HG03066 (cell line): ENCODE measurements around the gene PARP1.
"Not testable (repeated sequence)": the region's sequence is repeated elsewhere in the genome, so short reads cannot be mapped to it uniquely, and the experiment has no call there.

Experiments used
- ATAC-seq: cut with Tn5 transposase; IDR thresholded peaks from one replicate; pipeline ENCODE4 v1.9.1; 2021; ENCODE audit warnings: low read depth; ENCODE audit not compliant: unreplicated experiment

The PARP1 gene

DNA sequence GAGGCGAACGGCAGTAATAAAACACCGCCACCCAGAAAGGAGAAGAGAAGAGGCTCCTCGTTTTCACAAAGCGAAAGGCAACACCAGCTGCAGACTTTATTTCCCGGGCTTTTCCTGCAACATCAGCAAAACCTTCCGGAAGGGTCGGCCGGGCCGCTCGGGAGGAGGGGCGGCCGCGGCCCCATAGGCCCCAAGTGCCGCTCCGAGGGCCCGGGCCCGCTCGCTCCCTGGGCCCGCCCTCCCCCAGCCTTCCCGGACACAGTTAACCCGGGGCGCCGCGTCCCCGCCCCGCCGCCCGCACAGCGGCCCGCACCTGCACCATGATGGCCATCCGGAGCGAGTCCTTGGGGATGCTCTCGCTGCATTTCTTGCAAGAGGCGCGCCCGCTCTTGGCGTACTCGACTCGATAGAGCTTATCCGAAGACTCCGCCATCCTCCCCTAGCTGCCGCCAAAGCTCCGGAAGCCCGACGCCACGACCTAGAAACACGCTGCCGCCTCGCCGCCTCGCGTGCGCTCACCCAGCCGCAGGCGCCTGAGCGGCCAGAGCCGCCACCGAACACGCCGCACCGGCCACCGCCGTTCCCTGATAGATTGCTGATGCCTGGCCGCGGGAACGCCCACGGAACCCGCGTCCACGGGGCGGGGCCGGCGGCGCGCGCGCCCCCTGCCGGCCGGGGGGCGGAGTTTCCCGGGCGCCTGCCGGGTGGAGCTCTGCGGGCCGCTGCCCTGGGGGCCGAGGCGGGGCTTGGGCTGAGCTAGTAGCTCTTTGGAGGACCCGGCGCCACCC is at the start of gene PARP1:
Gene PARP1 (minus strand): TSS at position 597 of the 788 bp plus-strand sequence. CDS start 164 bp downstream, at position 433.
- ATAC-seq = peak; percentile 66

DNA sequence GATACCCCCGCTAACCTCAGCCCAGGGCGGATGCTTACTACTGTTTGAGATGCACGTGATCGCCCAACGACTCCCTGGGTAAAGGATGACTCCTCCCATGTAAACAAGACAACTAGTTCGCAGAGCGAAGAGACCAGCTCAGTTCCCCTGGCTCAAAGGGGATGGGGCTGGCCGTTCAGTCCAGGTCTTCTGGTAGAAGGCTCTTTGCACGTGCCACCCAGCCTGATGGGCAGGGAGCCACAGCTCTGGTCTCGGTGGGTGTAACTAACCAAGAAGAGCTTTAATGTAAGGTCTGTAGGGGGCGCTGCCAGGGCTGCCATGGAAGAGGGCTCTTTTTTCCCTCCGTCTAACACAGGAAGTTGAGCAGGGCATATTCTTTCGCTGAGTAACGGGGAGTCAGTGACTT is 49.4 kb upstream of the PARP1 start:
- no peak for ATAC-seq

DNA sequence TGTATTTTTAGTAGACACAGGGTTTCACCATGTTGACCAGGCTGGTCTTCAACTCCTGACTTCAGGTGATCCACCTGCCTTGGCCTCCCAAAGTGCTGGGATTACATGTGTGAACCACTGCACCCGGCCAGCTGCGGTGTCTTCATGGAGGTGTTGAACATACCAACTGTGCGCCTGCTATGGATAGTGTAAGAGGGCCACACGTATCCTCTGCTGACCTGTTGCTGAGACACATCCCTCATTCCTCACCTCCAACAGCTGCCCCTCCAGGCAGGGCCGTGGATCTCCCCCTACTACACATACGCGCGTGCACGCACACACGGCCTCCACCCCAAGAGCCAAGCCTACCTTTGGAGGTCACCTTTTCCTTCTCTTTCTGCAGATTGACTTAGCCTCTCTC is 48.0 kb upstream of the PARP1 start:
- ATAC-seq = no peak

DNA sequence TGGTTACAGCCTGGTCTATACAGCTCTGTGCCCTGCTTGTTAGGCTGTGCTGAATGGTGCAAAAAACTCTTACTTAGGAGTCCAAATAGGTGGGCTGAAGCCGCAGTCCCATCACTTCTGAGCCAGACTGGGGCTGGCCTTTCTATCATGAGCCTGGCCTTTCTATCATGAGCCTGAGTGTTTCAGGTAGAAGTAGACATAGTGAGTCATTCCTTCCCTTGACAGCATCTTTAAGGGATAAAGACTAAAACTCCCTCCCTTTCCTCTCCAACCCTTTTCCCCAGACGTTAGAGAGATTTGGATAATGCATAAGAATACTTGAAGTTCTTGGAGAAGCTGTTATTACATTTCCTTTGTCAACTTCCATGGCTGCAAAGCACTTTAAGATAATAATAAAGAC is 46.5 kb upstream of the PARP1 start:
- no peak for ATAC-seq

DNA sequence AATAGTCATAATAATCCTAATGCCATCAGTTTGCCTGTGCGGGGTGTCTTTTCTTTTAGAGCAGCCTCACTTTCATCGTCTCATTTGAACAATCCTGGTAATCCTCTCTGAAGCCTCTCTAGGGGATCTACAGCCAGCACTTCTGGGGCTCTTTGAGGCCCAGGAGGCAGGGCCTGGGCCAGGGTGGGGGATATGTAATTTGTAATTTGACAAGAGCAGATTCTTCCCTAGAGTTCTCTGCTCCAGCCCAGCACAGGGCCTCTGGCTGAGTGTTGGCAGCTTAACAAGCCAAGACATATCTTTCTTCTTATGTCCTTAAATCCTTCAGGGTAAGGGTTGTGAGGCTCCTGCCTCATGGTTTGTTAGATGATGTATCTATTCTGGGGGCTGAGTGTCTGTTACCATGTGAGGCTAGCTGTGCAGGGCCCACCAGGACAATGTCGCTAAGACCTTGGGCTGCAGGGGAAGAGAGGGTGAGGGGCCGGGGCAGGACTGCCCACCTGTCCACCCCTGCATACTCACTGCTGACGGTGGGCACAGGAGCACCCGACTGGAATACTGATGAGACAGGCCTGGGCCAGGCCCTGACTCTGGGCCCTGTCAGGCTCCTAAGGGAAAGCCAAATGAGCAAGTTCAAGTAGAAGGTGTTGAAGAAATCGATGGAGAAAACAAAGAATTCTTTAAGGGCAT is 45.3 kb upstream of the PARP1 start:
- ATAC-seq = no peak

DNA sequence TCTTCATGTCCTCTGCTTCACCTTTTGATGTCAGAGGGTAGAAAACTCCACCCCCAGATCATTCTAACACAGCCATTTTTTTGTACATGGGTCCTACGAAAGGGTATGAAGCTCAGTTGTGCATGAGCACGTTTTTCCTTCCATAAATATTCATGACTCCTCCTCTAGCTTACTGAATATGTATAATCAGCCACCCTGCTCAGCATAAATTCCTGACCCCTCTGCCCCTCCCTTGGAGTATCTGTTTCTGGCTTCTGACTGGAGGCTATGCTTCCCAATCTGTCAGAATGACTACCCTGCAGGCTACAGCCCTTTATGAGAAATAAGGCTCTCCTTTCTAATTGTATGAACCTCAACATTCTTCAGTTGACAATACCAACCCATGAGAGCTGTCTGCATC is 42.8 kb upstream of the PARP1 start:
- no peak for ATAC-seq

DNA sequence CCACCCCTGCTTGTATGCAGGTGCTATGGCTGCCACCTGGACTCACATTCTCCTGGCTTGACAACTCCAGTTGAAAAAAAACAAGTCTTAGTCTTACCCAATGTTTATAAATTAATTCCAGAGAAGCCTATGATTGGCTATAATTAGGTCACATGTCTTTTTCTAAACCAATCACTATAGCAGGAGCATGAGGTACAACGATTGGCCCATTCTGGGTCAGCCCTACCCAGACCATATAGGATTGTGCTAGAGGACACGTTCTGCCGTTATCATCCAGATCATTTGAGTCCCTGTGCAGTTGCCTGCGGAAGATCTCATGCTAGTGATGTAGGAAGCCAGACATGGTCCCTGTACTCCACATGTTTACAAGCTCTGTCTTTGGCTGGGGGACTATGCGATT is 41.9 kb upstream of the PARP1 start:
- ATAC-seq = no peak

DNA sequence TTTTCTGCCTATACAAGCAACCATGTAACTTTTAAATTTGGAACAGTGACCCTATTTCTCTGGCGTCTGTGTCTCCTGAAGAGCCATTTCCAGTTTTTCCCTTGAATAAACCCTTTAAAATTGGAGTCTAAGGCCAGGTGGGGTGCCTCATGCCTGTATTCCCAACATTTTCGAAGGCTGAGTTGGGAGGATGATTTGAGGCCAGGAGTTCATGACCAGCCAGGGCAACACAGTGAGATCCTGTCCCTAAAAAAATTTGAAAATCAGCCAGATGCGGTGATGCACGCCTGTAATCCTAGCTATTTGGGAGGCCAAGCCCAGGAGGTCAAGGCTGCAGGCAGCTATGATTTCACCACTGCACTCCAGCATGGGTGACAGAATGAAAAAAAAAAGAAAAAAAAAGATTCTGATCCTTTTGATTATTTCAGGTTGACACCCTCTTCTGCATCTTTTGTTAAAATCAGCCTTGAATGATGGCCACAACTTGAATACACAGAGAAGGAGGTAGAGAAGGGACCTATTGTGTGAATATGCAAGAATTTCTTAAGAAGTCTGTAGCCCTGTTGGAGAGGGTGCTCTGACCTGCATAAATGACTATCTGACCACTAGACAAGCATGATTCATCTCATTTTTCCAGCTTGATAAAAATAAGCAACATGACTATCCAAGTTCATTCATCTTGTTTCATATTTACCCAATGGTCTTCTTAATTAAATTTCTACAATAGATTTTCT is 40.2 kb upstream of the PARP1 start:
- ATAC-seq = no peak

DNA sequence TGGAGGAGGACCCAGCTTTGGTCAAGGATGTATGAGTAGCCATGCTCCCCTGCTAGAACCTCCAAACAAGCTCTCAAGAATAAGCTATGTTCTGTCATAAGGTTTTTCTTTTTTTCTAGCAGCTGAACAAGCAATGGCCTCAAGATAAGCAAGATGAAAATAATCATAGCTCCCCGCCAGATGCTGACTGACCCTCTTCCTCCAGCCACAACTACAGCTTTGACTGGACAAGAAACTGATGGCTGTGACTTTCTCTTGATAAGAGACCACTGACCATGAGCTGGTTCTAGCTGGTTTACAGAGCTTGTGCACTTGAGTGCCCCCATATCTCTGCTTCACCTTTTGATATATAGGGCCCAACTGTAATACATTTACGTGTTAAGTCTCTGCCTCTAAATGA is 38.2 kb upstream of the PARP1 start:
- no peak for ATAC-seq

DNA sequence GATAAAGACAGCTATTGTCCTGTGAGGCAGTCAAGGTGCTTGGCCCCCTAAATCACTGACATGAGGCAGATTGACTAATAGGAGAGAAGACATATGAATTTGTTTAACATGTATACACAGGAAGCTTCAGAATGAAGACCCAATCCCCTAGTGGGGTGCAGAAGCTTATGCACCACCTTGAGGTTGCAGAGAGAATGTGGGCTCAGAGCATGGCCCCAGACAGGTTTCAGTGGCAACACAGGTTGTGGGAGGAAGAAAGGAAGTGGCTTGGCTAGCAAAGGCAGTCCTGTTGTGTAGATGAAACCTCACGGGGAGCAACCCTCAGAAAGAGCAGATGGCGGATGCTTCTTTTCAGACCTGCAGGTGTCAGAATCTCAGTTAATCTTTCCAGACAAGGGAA is 37.0 kb upstream of the PARP1 start:
- peak; percentile 100 for ATAC-seq

DNA sequence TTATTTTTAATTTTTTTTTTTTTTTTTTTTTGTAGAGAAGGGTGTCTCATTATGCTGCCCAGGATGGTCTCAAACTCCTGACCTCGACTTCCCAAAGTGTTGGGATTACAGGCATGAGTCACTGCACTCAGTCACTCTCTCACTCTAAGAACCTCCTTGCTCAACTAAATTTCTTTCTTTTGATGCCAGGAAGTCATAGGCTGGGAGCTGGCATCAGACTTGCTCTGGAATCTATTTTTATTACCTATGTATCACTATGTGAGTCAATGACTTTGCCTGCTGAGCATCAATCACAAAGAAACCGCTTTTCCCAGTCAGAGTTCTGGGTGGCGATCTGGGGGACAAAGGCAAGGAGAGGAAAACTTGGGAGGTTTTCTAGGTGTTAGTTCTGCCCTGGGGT is 35.5 kb upstream of the PARP1 start:
- ATAC-seq = no peak

DNA sequence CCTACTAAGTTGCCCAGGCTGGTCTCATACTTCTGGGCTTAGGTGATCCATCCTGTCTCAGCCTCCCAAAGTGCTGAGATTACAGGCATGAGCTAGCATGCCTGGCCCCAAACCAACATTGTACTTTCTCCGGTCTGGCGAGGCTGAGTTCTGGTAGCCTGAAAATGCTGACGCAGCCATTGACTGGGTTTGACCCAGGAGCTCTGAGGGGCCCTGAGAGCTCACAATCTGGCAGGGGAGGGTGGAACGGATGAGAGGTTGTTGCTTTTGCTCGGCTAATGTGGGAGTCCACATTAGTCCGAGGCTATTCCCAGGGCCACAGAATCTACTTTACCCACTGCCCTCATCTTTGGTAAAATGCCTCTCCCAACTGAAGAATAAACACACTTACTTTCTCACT is 35.1 kb upstream of the PARP1 start:
- no peak for ATAC-seq

DNA sequence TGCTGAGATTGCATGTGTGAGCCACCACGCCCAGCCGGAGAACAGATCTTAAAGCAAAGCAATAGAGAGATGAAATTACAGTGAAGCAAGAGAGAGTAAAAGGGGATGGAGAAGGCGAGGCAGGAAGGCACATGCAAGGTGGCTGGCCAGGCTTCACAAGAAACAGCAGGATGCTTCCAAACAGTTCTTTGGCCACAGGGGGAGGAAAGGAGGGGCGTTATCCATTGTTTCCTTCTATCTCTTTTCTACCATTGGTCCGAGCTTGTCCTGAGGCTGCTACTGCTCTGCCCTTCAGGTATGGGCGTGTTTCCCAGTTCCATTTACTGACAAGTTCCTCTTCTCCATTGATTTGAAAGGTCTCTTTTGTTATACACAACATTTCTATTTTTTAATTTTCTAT is 33.7 kb upstream of the PARP1 start:
- no peak for ATAC-seq

DNA sequence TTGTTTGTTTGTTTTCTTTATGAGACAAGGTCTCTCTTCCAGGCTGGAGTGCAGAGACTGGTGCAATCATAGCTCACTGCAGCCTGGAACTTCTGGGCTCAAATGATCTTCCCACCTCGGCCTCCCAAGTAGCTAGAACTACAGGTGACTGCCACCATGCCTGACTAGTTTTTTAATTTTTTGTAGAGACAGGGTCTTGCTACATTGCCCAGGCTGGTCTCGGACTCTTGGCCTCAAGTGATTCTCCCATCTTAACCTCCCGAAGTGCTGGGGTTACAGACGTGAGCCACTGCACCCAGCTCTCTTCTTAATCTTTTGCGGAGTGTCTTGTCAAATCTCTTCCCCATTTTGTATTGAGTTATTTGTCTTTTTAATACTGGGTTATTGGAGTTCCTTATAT is 32.6 kb upstream of the PARP1 start:
- no peak for ATAC-seq

DNA sequence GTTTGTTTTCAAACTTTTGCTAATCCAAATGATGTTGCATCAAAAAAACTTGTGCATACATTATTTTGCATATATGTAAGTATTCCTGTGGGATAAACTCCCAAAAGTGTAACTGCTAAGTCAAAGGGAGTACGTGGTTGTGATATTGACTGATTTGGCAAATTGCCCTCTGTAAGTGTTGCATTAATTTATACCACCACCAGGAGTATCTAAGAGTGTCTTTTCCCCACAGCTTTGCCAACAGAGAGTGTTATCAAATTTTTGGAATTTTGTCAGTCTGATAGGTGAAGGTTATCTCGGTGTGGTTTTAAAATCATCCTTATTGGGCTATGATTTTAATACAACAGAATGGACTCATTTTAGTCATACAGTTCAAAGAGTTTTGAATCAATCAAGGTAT is 30.1 kb upstream of the PARP1 start:
- no peak for ATAC-seq

DNA sequence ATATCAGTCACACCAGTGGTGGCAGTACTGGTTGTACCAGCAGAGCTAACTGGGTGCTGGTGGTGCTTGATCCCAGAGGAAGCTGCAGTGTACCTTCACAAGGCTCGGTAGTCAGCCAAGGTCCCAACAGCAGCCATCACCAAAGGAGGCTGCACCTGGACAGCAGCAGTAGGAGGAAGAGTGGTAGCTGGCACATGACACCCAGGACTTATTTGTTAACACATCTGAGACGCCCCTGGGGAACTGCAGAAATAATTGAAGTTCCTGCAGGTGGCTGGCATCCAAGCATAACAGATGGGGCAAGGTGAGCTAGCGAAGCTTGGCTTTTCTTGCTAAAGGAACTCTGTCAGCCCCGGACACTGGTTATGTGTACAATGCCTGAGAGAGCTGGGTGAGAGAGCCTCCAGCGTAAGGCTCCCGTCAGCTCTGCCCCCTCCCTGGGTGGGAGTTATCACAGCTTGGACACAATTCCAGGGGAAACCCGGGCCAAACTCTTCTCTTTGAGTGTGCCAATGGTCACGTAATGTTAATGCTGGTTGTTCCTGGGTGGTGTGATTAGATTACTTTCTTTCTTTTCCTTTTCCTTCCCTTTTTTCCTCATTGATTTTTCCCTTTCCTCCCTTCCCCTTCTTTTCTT is 29.1 kb upstream of the PARP1 start:
- no peak for ATAC-seq

DNA sequence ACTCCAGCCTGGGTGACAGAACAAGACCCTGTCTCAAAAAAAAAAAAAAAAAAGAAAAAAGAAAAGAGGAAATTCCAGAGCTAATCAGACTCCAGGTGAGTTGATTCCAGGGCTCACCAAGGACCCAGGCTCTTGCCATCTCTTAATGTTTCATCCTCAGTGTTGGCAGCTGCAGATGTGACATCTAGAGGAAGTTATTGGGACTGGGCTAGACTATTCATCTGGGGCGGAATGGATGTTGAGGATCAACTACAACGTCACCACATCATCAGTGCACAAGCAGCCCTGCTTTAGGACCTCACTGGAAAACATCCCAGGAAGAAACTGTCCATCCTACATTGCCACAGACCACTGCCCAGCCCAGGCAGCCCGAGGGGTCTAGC is 28.6 kb upstream of the PARP1 start:
- ATAC-seq = no peak

DNA sequence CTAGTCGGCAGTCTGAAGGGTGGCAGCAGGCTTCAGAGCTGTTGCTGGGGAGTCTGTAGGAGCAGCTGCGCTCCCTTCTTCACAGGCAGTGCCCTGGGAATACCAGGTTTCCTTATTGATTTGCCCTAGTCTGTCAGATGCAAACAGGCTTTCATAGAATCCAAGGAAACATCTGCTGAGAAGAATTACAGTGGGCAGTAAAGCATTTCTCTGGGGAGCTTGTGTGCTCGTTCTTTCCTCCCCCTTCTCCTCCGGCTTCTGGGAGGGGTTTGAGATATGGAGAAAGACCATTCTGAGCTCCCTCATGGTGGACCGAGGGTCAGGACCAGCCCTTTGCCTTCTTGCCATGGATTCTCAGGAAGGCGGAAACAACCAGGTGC is 25.4 kb upstream of the PARP1 start:
- no peak for ATAC-seq

DNA sequence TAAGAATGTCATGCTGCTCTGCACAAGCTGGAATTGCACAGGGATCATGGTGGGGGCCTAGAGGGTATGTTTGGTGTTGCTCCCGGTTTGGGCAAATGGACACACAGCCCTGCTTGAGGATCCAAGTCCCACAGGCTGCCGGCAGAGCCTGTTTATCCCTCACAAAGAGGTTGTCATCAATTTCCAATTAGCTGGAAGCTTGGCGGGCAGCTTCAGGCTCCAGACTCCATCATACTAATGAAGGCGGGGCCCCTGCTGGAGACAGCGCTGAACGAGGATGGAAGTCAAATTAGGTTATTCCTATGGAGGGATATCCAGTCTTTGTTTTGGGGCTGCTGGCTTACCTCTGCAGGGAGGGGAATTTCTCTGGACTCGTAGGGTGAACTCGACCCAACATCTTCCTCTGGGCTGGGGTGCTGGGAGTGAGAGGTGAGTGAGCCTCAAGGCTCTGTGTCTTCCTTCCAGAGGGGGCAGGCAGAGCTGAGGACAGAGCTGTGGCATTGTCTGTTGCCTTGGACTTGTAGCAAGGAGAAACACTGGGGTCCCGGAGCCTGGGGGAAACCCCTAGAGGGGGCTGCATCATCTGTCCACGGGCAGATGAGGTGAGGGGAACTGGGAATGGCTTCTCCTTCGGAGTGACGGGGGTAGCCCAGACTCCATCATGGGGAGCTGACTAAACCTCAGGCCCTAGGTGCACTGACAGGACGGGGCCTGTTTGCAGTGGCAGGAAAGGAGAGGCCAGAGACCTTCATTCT is 24.9 kb upstream of the PARP1 start:
- ATAC-seq = no peak

DNA sequence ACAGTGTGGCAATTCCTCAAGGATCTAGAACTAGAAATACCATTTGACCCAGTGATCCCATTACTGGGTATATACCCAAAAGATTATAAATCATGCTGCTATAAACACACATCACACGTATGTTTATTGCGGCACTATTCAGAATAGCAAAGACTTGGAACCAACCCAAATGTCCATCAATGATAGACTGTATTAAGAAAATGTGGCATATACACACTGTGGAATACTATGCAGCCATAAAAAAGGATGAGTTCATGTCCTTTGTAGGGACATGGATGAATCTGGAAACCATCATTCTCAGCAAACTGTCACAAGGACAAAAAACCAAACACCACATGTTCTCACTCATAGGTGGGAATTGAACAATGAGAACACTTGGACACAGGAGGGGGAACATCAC is 24.0 kb upstream of the PARP1 start:
- not testable (repeated sequence) for ATAC-seq
